Heart left ventricle (tissue), 16 donors: ENCODE results near the gene HMG20A. TPM values are rescaled to one million over a fixed set of nuclear protein-coding genes. Genes with fewer than 3 reads are reported as not detected.

Source experiments
- ATAC-seq, 4 donors: fragments of 200-7000 bp; cut with Tn5 transposase; one replicate each; pipeline ENCODE4 v1.9.1; 2020 to 2022; ENCODE audit warnings: moderate library complexity in 4 of 4, mild to moderate bottlenecking in 3 of 4, moderate number of reproducible peaks in 1 of 4
- DNase-seq, 5 donors: peaks; one replicate each; pipeline ENCODE4 v3.0.0-alpha.2; 2020
- H3K27ac ChIP-seq, 12 donors: fragments of 200-600 bp; sonication (generic) in 4 of 12; one replicate each; pipeline versions ENCODE4 v1.5.0 to v1.8.0; 2016 to 2022; ENCODE audit warnings: mild to moderate bottlenecking in 2 of 12
- H3K27me3 ChIP-seq, 9 donors: fragments of 200-600 bp; sonication (generic) in 2 of 9; one replicate each; pipeline versions ENCODE4 v1.5.1 to v1.8.0; 2016 to 2022; ENCODE audit warnings: mild to moderate bottlenecking in 3 of 9
- H3K36me3 ChIP-seq, 9 donors: fragments of 200-600 bp; sonication (generic) in 2 of 9; one replicate each; pipeline versions ENCODE4 v1.5.0 to v1.8.0; 2018 to 2022; ENCODE audit warnings: mild to moderate bottlenecking in 2 of 9
- H3K4me1 ChIP-seq, 12 donors: fragments of 200-600 bp; sonication (generic) in 4 of 12; one replicate each; pipeline versions ENCODE4 v1.5.0 to v1.8.0; 2016 to 2022; ENCODE audit warnings: mild to moderate bottlenecking in 3 of 12
- H3K4me3 ChIP-seq, 12 donors: fragments of 200-600 bp; sonication (generic) in 4 of 12; one replicate each; pipeline versions ENCODE4 v1.5.0 to v1.8.0; 2017 to 2022; ENCODE audit warnings: mild to moderate bottlenecking in 9 of 12, moderate library complexity in 4 of 12
- H3K9me3 ChIP-seq, 12 donors: fragments of 200-600 bp; sonication (generic) in 4 of 12; one replicate each; pipeline versions ENCODE4 v1.5.0 to v1.8.0; 2016 to 2022; ENCODE audit warnings: mild to moderate bottlenecking in 1 of 12
- CTCF ChIP-seq, 12 donors: fragments of 200-600 bp; sonication (generic) in 4 of 12; IDR thresholded peaks; one replicate each; pipeline versions ENCODE4 v1.5.0 to v1.8.0; 2018 to 2022; ENCODE audit warnings: antibody characterized with exemption in 12 of 12, mild to moderate bottlenecking in 5 of 12
- POLR2A ChIP-seq, 2 donors: fragments of 450-650 bp; IDR thresholded peaks; one replicate each; pipeline ENCODE4 v1.6.1; 2017; ENCODE audit warnings: antibody characterized with exemption in 2 of 2, mild to moderate bottlenecking in 2 of 2, moderate library complexity in 2 of 2
- WGBS, 4 donors: extraction: QIAGEN DNeasy Blood & Tissue Kit in 2 of 4; methylation state at CpG; one replicate each; pipeline versions ENCODE4 v1.1.5 to v1.1.7; 2013 to 2018; 5-methylcytosine and 5-hydroxymethylcytosine counted together
- intact Hi-C, 10 donors: fragments of 100-400 bp; cut with DNase I; formaldehyde crosslinking; loops; one replicate each; pipeline versions ENCODE4 v1.11.1 to v1.14.2; 2022
- polyA plus RNA-seq, 2 donors: library from polyadenylated mRNA; stranded (reverse); fragments of 200-250 nt; gene quantifications; one replicate each; pipeline ENCODE4 v1.2.3, GENCODE V29; 2013
- total RNA-seq, 9 donors: library from RNA; depleted of rRNA in 2 of 9; stranded (reverse); fragments of >200 nt in 2 of 9; fragmentation: NEBNext Ultra II Directional in 3 of 9; extraction: Animal tissue kit (Norgen Biotek cat#: 25700) in 3 of 9; gene quantifications; one replicate each; pipeline versions ENCODE4 v1.1.0 to v1.2.4, GENCODE V29; 2016 to 2023
- donor health status: ischemic (EF 13 %, LVEDD 7.1; RV severe dilation, severe dysfunction).
- donor health status: healthy with polysubstance abuse.
- donor health status: DM: no; HTN: yes; CAD: no.
- donor health status: DM: no; HTN: no; CAD: no.
- donor health status: ischemic (EF 25% LVEDD 6.9; RV normal size, moderate dysfunction).
- donor health status: ischemic (EF 25% LVEDD 5.7; RV mildly dilated, moderate dysfunction).
- donor health status: healthy.
- donor health status: DM: yes; HTN: yes; CAD: no.
- donor health status: ischemic (EF 35%, LVEDD 5.7; RV mildly dilated, moderate dysfunction).
- donor health status: nonischemic (EF 11% LVEDD 7.7; RV severe dilation, severe dysfunction).
- donor health status: DM: yes; HTN: yes; CAD: no.
- donor health status: PGD.
- donor health status: ischemic (EF 29% LVEDD 5.4; RV normal size, mild dysfunction).
- donor health status: nonischemic (EF 23%, LVEDD 6.1; RV moderate dilation, normal function).

Gene HMG20A
- total and polyA plus RNA-seq, 11 donors: 14.8 to 54.1 (median 32.0) TPM

GRCh38 chr15:77411619-77411976 is 9.1 kb upstream of the HMG20A start:
- DNase-seq: no peak
- Histone ChIP-seq H3K4me3 (no peak overlapping the region), H3K27ac (no peak overlapping the region), H3K36me3 (no peaks in the 10 kb centered on the region), H3K4me1 (peaks cover 2 to 71% (median 55%) of the 10 kb centered on the region in 12 donors), H3K27me3 (no peaks in the 10 kb centered on the region), H3K9me3 (peaks cover 0 to 10% (median 0%) of the 10 kb centered on the region in 12 donors)
- WGBS, 4 donors: 90 to 98% (median 96%) methylated on average over 3 of the region's 3 CpGs
- intact Hi-C loops: loop anchor here in 6 of 10 donors (5.0 to 10.0 kb wide), 7 partner anchors 44 to 297 kb away; no protein-coding TSS in a partner anchor
- ATAC-seq: no peak
- no peak for TF ChIP-seq CTCF (IDR thresholded peaks at IDR 0.05)

- Histone ChIP-seq H3K4me3 (no peak overlapping the region), H3K9me3 (no peaks in the 10 kb centered on the region), H3K36me3 (no peaks in the 10 kb centered on the region), H3K27ac (peak overlapping the region in 3 of 12 donors; percentile 2 to 15 (median 6)), H3K4me1 (peaks cover 7 to 80% (median 68%) of the 10 kb centered on the region in 12 donors), H3K27me3 (no peaks in the 10 kb centered on the region)
- 21 to 29% (median 26%) methylated on average over 2 of the region's 2 CpGs for WGBS, 4 donors
- ATAC-seq (no peak), DNase-seq (no peak)
- intact Hi-C loops: loop anchor here in 6 of 10 donors (5.0 to 10.0 kb wide), 7 partner anchors 46 to 298 kb away; no protein-coding TSS in a partner anchor
- TF ChIP-seq POLR2A (IDR thresholded peaks at IDR 0.05): no peak
- TF ChIP-seq CTCF (IDR thresholded peaks at IDR 0.05): no peak
Measured at GRCh38 chr15:77412972-77413698, 7.6 kb upstream of the HMG20A start.

GRCh38 chr15:77413699-77414349 is 6.9 kb upstream of the HMG20A start:
- Histone ChIP-seq H3K4me3 (no peak overlapping the region), H3K27ac (peak overlapping the region in 1 of 12 donors; percentile 15), H3K4me1 (peaks cover 7 to 86% (median 70%) of the 10 kb centered on the region in 12 donors), H3K9me3 (no peaks in the 10 kb centered on the region), H3K36me3 (no peaks in the 10 kb centered on the region), H3K27me3 (no peaks in the 10 kb centered on the region)
- no peak for DNase-seq
- intact Hi-C loops: loop anchor here in 6 of 10 donors (5.0 to 10.0 kb wide), 7 partner anchors 47 to 299 kb away; no protein-coding TSS in a partner anchor
- no peak for ATAC-seq
- TF ChIP-seq CTCF (IDR thresholded peaks at IDR 0.05) (no peak), POLR2A (IDR thresholded peaks at IDR 0.05) (no peak)
- 88 to 92% (median 90%) methylated on average over 4 of the region's 4 CpGs for WGBS, 4 donors

- intact Hi-C loops: loop anchor here (5.0 to 10.0 kb wide), 13 partner anchors 48 to 303 kb away; no protein-coding TSS in a partner anchor
- TF ChIP-seq POLR2A (IDR thresholded peaks at IDR 0.05) (no peak), CTCF (IDR thresholded peaks at IDR 0.05) (no peak)
- Histone ChIP-seq H3K27me3 (no peaks in the 10 kb centered on the region), H3K9me3 (no peaks in the 10 kb centered on the region), H3K4me3 (no peak overlapping the region), H3K4me1 (peaks cover 7 to 78% (median 60%) of the 10 kb centered on the region in 12 donors), H3K36me3 (no peaks in the 10 kb centered on the region), H3K27ac (no peak overlapping the region)
- no peak for DNase-seq
- no peak for ATAC-seq
- 86 to 92% (median 87%) methylated on average over 2 of the region's 2 CpGs for WGBS, 4 donors
Measured at GRCh38 chr15:77414789-77415442, 5.8 kb upstream of the HMG20A start.
